Measurements from ENCODE around the gene SLC15A4.

SLC15A4 gene

GRCh38 chr12:128819293-128820144, 4.2 kb downstream of the SLC15A4 start:
- CTCF ChIA-PET, result interaction anchor here (0.8 kb wide), 1 partner anchor 156 kb away, joined by 3 read pairs; no protein-coding TSS in a partner anchor
- no peak for TF ChIP-seq CTCF (conservative IDR thresholded peaks at IDR 0.05; ENCODE audit: low read depth)
- POLR2A ChIA-PET (ENCODE audit: low non-redundant PET), result no interaction called here
- H3K27ac ChIP-seq, result peak overlapping the region; percentile 48; the same call in 1 of the 2 replicates
- no peak for DNase-seq (ENCODE audit: low spot score)

GRCh38 chr12:128818065-128819022, 5.4 kb downstream of the SLC15A4 start:
- ChIA-PET CTCF (no interaction called here), POLR2A (ENCODE audit: low non-redundant PET) (no interaction called here)
- H3K27ac ChIP-seq, result peak overlapping the region; percentile 48

GRCh38 chr12:128817111-128818015, 6.4 kb downstream of the SLC15A4 start:
- CTCF ChIA-PET, result no interaction called here
- DNase-seq (ENCODE audit: low spot score), result peak; percentile 8
- no peak for TF ChIP-seq CTCF (conservative IDR thresholded peaks at IDR 0.05; ENCODE audit: low read depth)
- H3K27ac ChIP-seq, result peak overlapping the region; percentile 43; the same call in 1 of the 2 replicates
- POLR2A ChIA-PET (ENCODE audit: low non-redundant PET), result no interaction called here

More at GRCh38 chr12:128818065-128819022, 5.4 kb downstream of the SLC15A4 start:
- TF ChIP-seq CTCF (conservative IDR thresholded peaks at IDR 0.05; ENCODE audit: low read depth), result no peak
- peak; percentile 33 for DNase-seq (ENCODE audit: low spot score)

- H3K27ac ChIP-seq, result no peak overlapping the region
- TF ChIP-seq CTCF (conservative IDR thresholded peaks at IDR 0.05; ENCODE audit: low read depth), result no peak
- ChIA-PET CTCF (no interaction called here), POLR2A (ENCODE audit: low non-redundant PET) (no interaction called here)
- DNase-seq (ENCODE audit: low spot score), result no peak
Observed at GRCh38 chr12:128816643-128816920, 7.2 kb downstream of the SLC15A4 start.

- no peak for DNase-seq (ENCODE audit: low spot score)
- ChIA-PET CTCF (no interaction called here), POLR2A (ENCODE audit: low non-redundant PET) (no interaction called here)
- TF ChIP-seq CTCF (conservative IDR thresholded peaks at IDR 0.05; ENCODE audit: low read depth), result no peak
- H3K27ac ChIP-seq, result no peak overlapping the region
Observed at GRCh38 chr12:128815779-128816642, 7.7 kb downstream of the SLC15A4 start.
